GM23338 (cell line): ENCODE measurements around the gene JARID2. TPM values are rescaled to one million over a fixed set of nuclear protein-coding genes. Genes with fewer than 3 reads are reported as not detected.
A peak's percentile ranks its signal among the peaks of the same experiment; 100 is the strongest.

Experiments used
- ATAC-seq: fragments of 200-7000 bp; cut with Tn5 transposase; 3 replicates; pipeline ENCODE4 v1.9.1; 2020
- DNase-seq: peaks from one replicate; pipeline ENCODE4 v3.0.0-alpha.2; 2015; ENCODE audit warnings: low spot score
- H2AFZ ChIP-seq: fragments of 200-600 bp; sonication (generic); 2 replicates; pipeline ENCODE4 v1.8.0; 2016; ENCODE audit warnings: antibody characterized with exemption, mild to moderate bottlenecking, moderate library complexity
- H3F3A ChIP-seq: fragments of 200-600 bp; sonication (generic); replicated peaks from 2 replicates; pipeline ENCODE4 v1.8.0; 2017; ENCODE audit warnings: antibody characterized with exemption, mixed run types, low read depth
- H3K27ac ChIP-seq: fragments of 200-600 bp; sonication (generic); 2 replicates; pipeline ENCODE4 v1.6.1; 2016; ENCODE audit warnings: low read depth
- H3K27me3 ChIP-seq: fragments of 200-600 bp; sonication (generic); 2 replicates; pipeline ENCODE4 v1.8.0; 2016; ENCODE audit warnings: mild to moderate bottlenecking, mixed run types, moderate library complexity; ENCODE audit not compliant: insufficient read depth
- H3K36me3 ChIP-seq: fragments of 200-600 bp; sonication (generic); 2 replicates; pipeline ENCODE4 v1.8.0; 2016; ENCODE audit warnings: mild to moderate bottlenecking; ENCODE audit not compliant: insufficient read depth
- H3K4me1 ChIP-seq: fragments of 200-600 bp; sonication (generic); 2 replicates; pipeline ENCODE4 v1.8.0; 2016; ENCODE audit warnings: mild to moderate bottlenecking, moderate library complexity; ENCODE audit not compliant: insufficient read depth
- H3K4me2 ChIP-seq: fragments of 200-600 bp; sonication (generic); 2 replicates; pipeline ENCODE4 v1.7.1; 2017; ENCODE audit warnings: mixed run types
- H3K4me3 ChIP-seq: fragments of 200-600 bp; sonication (generic); 2 replicates; pipeline ENCODE4 v1.6.1; 2016; ENCODE audit warnings: mixed run types
- H3K79me2 ChIP-seq: fragments of 200-600 bp; sonication (generic); replicated peaks from 2 replicates; pipeline ENCODE4 v1.8.0; 2017; ENCODE audit warnings: mild to moderate bottlenecking; ENCODE audit not compliant: insufficient read depth
- H3K9me2 ChIP-seq: fragments of 200-600 bp; sonication (generic); 2 replicates; pipeline ENCODE4 v1.8.0; 2017; ENCODE audit not compliant: insufficient read depth
- H4K20me1 ChIP-seq: fragments of 200-600 bp; sonication (generic); replicated peaks from 2 replicates; pipeline ENCODE4 v1.8.0; 2017; ENCODE audit warnings: mild to moderate bottlenecking; ENCODE audit not compliant: insufficient read depth
- H3K27ac Mint-ChIP-seq: 2 replicates; pipeline ENCODE4 v1.8.0; 2020; ENCODE audit warnings: inconsistent platforms, mild to moderate bottlenecking, moderate library complexity, mixed read lengths
- H3K27me3 Mint-ChIP-seq: 3 replicates; pipeline ENCODE4 v1.8.0; 2022; ENCODE audit warnings: low read depth, mild to moderate bottlenecking, moderate library complexity, mixed read lengths, inconsistent platforms; ENCODE audit not compliant: insufficient read depth, poor library complexity
- H3K36me3 Mint-ChIP-seq: 3 replicates; pipeline ENCODE4 v1.8.0; 2021; ENCODE audit warnings: low read depth, mild to moderate bottlenecking, inconsistent platforms, moderate library complexity, mixed read lengths
- H3K4me1 Mint-ChIP-seq: 3 replicates; pipeline ENCODE4 v1.8.0; 2020; ENCODE audit warnings: mild to moderate bottlenecking, inconsistent platforms, mixed read lengths
- H3K4me3 Mint-ChIP-seq: 3 replicates; pipeline ENCODE4 v1.8.0; 2021; ENCODE audit warnings: moderate library complexity, mild to moderate bottlenecking, inconsistent platforms, mixed read lengths
- H3K9me3 Mint-ChIP-seq: 3 replicates; pipeline ENCODE4 v1.8.0; 2020; ENCODE audit warnings: moderate library complexity, mild to moderate bottlenecking, inconsistent platforms, mixed read lengths
- EZH2phosphoT487 ChIP-seq: fragments of 200-600 bp; sonication (generic); IDR thresholded peaks from one replicate; pipeline ENCODE4 v1.8.1; 2018; ENCODE audit warnings: antibody characterized with exemption; ENCODE audit not compliant: unreplicated experiment
- NANOG ChIP-seq: IDR thresholded peaks from 2 replicates; pipeline ENCODE4 v1.6.1; 2016; ENCODE audit warnings: antibody characterized with exemption, borderline replicate concordance
- POLR2AphosphoS5 ChIP-seq: IDR thresholded peaks from 2 replicates; pipeline ENCODE4 v1.6.1; 2016; ENCODE audit warnings: antibody characterized with exemption, low read depth
- REST ChIP-seq: IDR thresholded peaks from one replicate; pipeline ENCODE4 v1.6.1; 2018; ENCODE audit warnings: antibody characterized with exemption; ENCODE audit not compliant: unreplicated experiment
- STAT1 ChIP-seq: IDR thresholded peaks from one replicate; pipeline ENCODE4 v1.6.1; 2016; ENCODE audit warnings: antibody characterized with exemption; ENCODE audit not compliant: unreplicated experiment
- ZNF462 ChIP-seq: fragments of 250-450 bp; sonication (Bioruptor Pico); IDR thresholded peaks from 2 replicates; pipeline ENCODE4 v1.5.0; 2020; ENCODE audit warnings: mild to moderate bottlenecking, moderate library complexity
- polyA plus RNA-seq: library from polyadenylated mRNA; unstranded; fragments of >200 nt; fragmentation: Nextera tagmentation; extraction: Ambion mirVana; gene quantifications from 2 replicates; pipeline ENCODE4 v1.2.1, GENCODE V29; 2016
- total RNA-seq: library from RNA; depleted of rRNA; stranded (reverse); fragments of >200 nt; shearing (Covaris generic); gene quantifications from 2 replicates; pipeline ENCODE4 v1.2.3, GENCODE V29; 2014

The JARID2 gene
- total and polyA plus RNA-seq, 2 experiments from 2014 or later, result 92.8 to 196 TPM

DNA sequence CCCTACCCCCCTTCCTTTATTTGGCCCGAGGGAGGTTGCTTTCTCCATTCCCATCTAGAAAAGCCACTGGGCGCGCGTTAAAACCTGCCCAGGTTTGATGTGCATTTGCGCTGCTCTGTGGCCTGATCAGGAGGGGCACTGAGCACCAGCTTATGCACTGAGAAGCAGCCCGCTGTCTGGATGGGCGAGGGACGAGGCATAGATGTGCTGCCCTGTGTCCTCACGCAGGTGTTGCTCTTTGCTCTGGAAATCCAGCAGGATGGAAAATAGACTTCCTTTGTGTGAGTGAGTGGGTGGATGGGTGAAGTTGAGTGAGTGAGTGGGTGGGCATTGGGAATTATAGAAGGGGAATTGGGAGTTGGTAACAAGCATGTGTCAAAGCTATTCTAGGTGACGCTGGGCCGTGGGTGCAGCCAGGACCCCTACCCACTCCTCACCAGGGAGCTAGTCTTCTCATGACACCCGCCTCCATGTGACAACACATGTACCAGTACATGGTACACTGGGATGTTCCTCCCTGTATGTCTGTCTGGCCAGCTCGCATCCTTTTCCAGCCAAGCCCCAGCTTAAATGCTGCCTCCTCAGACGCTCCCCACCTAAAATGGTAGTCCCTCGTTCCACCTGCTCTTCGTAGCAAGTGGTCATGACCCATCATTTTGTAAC lies 254.3 kb downstream of the JARID2 start:
- Histone ChIP-seq H3K4me3 (no peak overlapping the region), H4K20me1 (peaks cover 64% of the 10 kb centered on the region), H3K4me2 (no peak overlapping the region), H3F3A (peaks cover 41% of the 10 kb centered on the region), H3K79me2 (peaks cover 99% of the 10 kb centered on the region), H3K4me1 (no peaks in the 10 kb centered on the region; the same call in 1 of the 2 replicates), H3K27ac (peak overlapping the region; percentile 45; the same call in 1 of the 2 replicates), H3K9me2 (no peaks in the 10 kb centered on the region), H3K36me3 (peaks cover 56% of the 10 kb centered on the region), H3K27me3 (no peaks in the 10 kb centered on the region), H2AFZ (no peak overlapping the region)
- 0 out of 3 replicates have a peak, but pooled peaks cover 3% of the 10 kb centered on the region for H3K9me3 Mint-ChIP-seq
- peak overlapping the region; percentile 51 for H3K27ac Mint-ChIP-seq
- DNase-seq (no peak), ATAC-seq (no peak)
- H3K4me3 Mint-ChIP-seq, result no peak overlapping the region
- H3K4me1 Mint-ChIP-seq, result peaks cover 43% of the 10 kb centered on the region
- H3K36me3 Mint-ChIP-seq, result peaks cover 100% of the 10 kb centered on the region
- H3K27me3 Mint-ChIP-seq, result peaks cover 70% of the 10 kb centered on the region
- TF ChIP-seq POLR2AphosphoS5, result 0 out of 2 replicates have a peak, but pooled peaks have one; percentile 15
- no peak for TF ChIP-seq ZNF462
- no peak for TF ChIP-seq REST
- TF ChIP-seq NANOG, result no peak
- no peak for TF ChIP-seq STAT1
- no peak for TF ChIP-seq EZH2phosphoT487
